B cell (primary cell): Measurements from ENCODE around the gene ST8SIA5. TPM values are rescaled to one million over a fixed set of nuclear protein-coding genes. Genes with fewer than 3 reads are reported as not detected.

Experiments used
- ATAC-seq: fragments of 200-7000 bp; cut with Tn5 transposase; one replicate; pipeline ENCODE4 v1.10.0; 2021; ENCODE audit warnings: low read depth, mild to moderate bottlenecking, moderate number of reproducible peaks, moderate library complexity
- CTCF ChIA-PET: fragments of 350-600 bp; sonication (Branson Sonifier 250); formaldehyde crosslinking; loops from one replicate; lab custom pipeline; 2021; ENCODE audit warnings: antibody characterized with exemption, inconsistent platforms; lab: Charles Lee
- POLR2A ChIA-PET: fragments of 350-600 bp; sonication (Branson Sonifier 250); formaldehyde crosslinking; loops from one replicate; lab custom pipeline; 2021; ENCODE audit warnings: antibody characterized with exemption; lab: Charles Lee
- DNase-seq: peaks from one replicate; pipeline ENCODE4 v3.0.0; 2013
- H2AFZ ChIP-seq: 2 replicates; pipeline ENCODE4 v1.6.1; 2012; ENCODE audit warnings: mild to moderate bottlenecking, low read depth, low read length; ENCODE audit not compliant: insufficient read depth, poor library complexity, severe bottlenecking
- H3K27ac ChIP-seq, 2 donors: 1 replicate in 1 of 2; 2 replicates in 1 of 2; pipeline ENCODE4 v1.5.1; 2012 to 2013; ENCODE audit warnings: low read length in 2 of 2, mild to moderate bottlenecking in 2 of 2, moderate library complexity in 1 of 2
- H3K27me3 ChIP-seq, 4 experiments: fragments of 200-600 bp in 1 of 4; sonication (generic) in 1 of 4; replicated peaks in 1 of 4; 1 replicate in 2 of 4; 2 replicates in 2 of 4; pipeline versions ENCODE4 v1.6.1 to v1.7.0; 2013 to 2016; ENCODE audit warnings: low read length in 3 of 4, mild to moderate bottlenecking in 2 of 4, mixed read lengths in 1 of 4, moderate library complexity in 1 of 4; ENCODE audit not compliant: insufficient read depth in 4 of 4, control insufficient read depth in 3 of 4; ENCODE audit errors: control extremely low read depth in 1 of 4
- H3K36me3 ChIP-seq, 2 experiments: replicated peaks in 1 of 2; 1 replicate in 1 of 2; 2 replicates in 1 of 2; pipeline versions ENCODE4 v1.6.1 to v1.7.1; 2013; ENCODE audit warnings: low read length in 1 of 2; ENCODE audit not compliant: insufficient read depth in 2 of 2, control insufficient read depth in 1 of 2; ENCODE audit errors: control extremely low read depth in 1 of 2, extremely low read depth in 1 of 2
- H3K4me1 ChIP-seq, 2 donors: fragments of 200-600 bp in 1 of 2; sonication (generic) in 1 of 2; 1 replicate in 1 of 2; 2 replicates in 1 of 2; pipeline versions ENCODE4 v1.5.1 to v1.6.1; 2013 to 2017; ENCODE audit warnings: low read length in 2 of 2; ENCODE audit not compliant: control insufficient read depth in 2 of 2, insufficient read depth in 2 of 2
- H3K4me2 ChIP-seq: replicated peaks from 2 replicates; pipeline ENCODE3; 2012; ENCODE audit warnings: mild to moderate bottlenecking, low read depth, low read length; ENCODE audit not compliant: poor library complexity, severe bottlenecking
- H3K4me3 ChIP-seq, 5 experiments: fragments of 200-600 bp in 1 of 5; sonication (generic) in 1 of 5; 1 replicate in 3 of 5; 2 replicates in 2 of 5; pipeline versions ENCODE4 v1.5.1 to v1.7.0; 2011 to 2016; ENCODE audit warnings: low read length in 4 of 5, mild to moderate bottlenecking in 4 of 5, low read depth in 2 of 5, control low read depth in 1 of 5, moderate library complexity in 1 of 5; ENCODE audit not compliant: insufficient read depth in 1 of 5; ENCODE audit errors: control extremely low read depth in 1 of 5, extremely low read depth in 1 of 5
- H3K79me2 ChIP-seq: fragments of 200-600 bp; sonication (generic); one replicate; pipeline ENCODE4 v1.6.0; 2016; ENCODE audit warnings: low read length; ENCODE audit not compliant: control insufficient read depth, insufficient read depth
- H3K9ac ChIP-seq: fragments of 200-600 bp; sonication (generic); 2 replicates; pipeline ENCODE4 v1.6.1; 2017; ENCODE audit warnings: mild to moderate bottlenecking, low read length, moderate library complexity
- H3K9me3 ChIP-seq, 3 donors: one replicate each; pipeline versions ENCODE4 v1.6.1 to v1.7.1; 2013; ENCODE audit warnings: low read length in 2 of 3; ENCODE audit not compliant: control insufficient read depth in 2 of 3, insufficient read depth in 1 of 3; ENCODE audit errors: control extremely low read depth in 1 of 3
- H4K20me1 ChIP-seq: 2 replicates; pipeline ENCODE4 v1.6.0; 2012; ENCODE audit warnings: mild to moderate bottlenecking, low read length; ENCODE audit not compliant: insufficient read depth, control insufficient read depth, poor library complexity, severe bottlenecking
- H3K27ac Mint-ChIP-seq: one replicate; pipeline ENCODE4 v1.8.0; 2021; ENCODE audit warnings: mixed read lengths
- H3K27me3 Mint-ChIP-seq: one replicate; pipeline ENCODE4 v1.8.0; 2021; ENCODE audit warnings: mixed read lengths
- H3K4me1 Mint-ChIP-seq: one replicate; pipeline ENCODE4 v1.8.0; 2021; ENCODE audit warnings: mixed read lengths
- H3K4me3 Mint-ChIP-seq: one replicate; pipeline ENCODE4 v1.8.0; 2021; ENCODE audit warnings: mixed read lengths
- H3K9me3 Mint-ChIP-seq: one replicate; pipeline ENCODE4 v1.8.0; 2022; ENCODE audit warnings: mixed read lengths; ENCODE audit not compliant: insufficient read depth
- EZH2 ChIP-seq: IDR thresholded peaks from 2 replicates; pipeline ENCODE4 v1.6.1; 2012; ENCODE audit warnings: borderline replicate concordance, low read depth, mild to moderate bottlenecking, moderate library complexity, low read length; ENCODE audit not compliant: insufficient read depth, poor library complexity, severe bottlenecking
- WGBS: methylation state at CpG from one replicate; pipeline ENCODE4 v1.1.5; 2013; ENCODE audit warnings: missing lambda C conversion rate; ENCODE audit not compliant: insufficient coverage; 5-methylcytosine and 5-hydroxymethylcytosine counted together
- intact Hi-C: fragments of 100-400 bp; cut with micrococcal nuclease; formaldehyde crosslinking; loops from one replicate; pipeline ENCODE4 v1.10.0; 2022
- polyA plus RNA-seq: library from polyadenylated mRNA; depleted of rRNA; stranded (reverse); fragments of >200 nt; gene quantifications from 2 replicates; pipeline ENCODE4 v1.2.3, GENCODE V29; 2012
- total RNA-seq, 2 donors: library from RNA; stranded (reverse); fragments of 120-200 nt in 1 of 2; gene quantifications; 1 replicate in 1 of 2; 2 replicates in 1 of 2; pipeline versions ENCODE4 v1.2.3 to v1.2.4, GENCODE V29; 2013 to 2022
- TF ChIP-seq, protein P1 (sequence below): fragments of 200-600 bp; IDR thresholded peaks from one replicate; pipeline ENCODE4 v1.8.0; 2022; ENCODE audit warnings: antibody characterized with exemption, mild to moderate bottlenecking

The ST8SIA5 gene
- total and polyA plus RNA-seq, 2 donors (not counting 1 experiment from before 2014, with no cell fraction given), result not detected

DNA sequence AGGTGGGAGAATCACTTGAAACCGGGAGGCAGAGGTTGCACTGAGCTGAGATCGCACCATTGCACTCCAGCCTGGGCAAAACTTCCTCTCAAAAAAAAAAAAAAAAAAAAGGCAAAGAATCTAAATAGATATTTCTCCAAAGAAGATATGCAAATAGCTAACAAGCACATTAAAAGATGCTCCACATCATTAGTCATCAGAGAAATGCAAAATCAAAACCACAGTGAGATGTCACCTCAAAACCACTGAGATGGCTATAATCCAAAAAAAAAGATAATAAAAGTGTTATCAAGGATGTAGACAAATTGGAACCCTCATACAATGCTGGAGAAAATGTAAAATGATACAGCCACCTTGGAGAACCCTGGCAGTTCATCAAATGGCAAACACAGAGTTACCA is 8.4 kb downstream of the ST8SIA5 start:
- H3K36me3 ChIP-seq, result no peaks in the 10 kb centered on the region
- TF ChIP-seq EZH2, result no peak
- TF ChIP-seq, protein P1, sequence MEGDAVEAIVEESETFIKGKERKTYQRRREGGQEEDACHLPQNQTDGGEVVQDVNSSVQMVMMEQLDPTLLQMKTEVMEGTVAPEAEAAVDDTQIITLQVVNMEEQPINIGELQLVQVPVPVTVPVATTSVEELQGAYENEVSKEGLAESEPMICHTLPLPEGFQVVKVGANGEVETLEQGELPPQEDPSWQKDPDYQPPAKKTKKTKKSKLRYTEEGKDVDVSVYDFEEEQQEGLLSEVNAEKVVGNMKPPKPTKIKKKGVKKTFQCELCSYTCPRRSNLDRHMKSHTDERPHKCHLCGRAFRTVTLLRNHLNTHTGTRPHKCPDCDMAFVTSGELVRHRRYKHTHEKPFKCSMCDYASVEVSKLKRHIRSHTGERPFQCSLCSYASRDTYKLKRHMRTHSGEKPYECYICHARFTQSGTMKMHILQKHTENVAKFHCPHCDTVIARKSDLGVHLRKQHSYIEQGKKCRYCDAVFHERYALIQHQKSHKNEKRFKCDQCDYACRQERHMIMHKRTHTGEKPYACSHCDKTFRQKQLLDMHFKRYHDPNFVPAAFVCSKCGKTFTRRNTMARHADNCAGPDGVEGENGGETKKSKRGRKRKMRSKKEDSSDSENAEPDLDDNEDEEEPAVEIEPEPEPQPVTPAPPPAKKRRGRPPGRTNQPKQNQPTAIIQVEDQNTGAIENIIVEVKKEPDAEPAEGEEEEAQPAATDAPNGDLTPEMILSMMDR, result no peak
- H3K79me2 ChIP-seq, result no peaks in the 10 kb centered on the region
- peaks cover 35% of the 10 kb centered on the region for H3K27me3 Mint-ChIP-seq
- H3K4me3 Mint-ChIP-seq, result no peak overlapping the region
- H3K27me3 ChIP-seq, result no peaks in the 10 kb centered on the region
- no peaks in the 10 kb centered on the region for H3K4me1 Mint-ChIP-seq
- no peaks in the 10 kb centered on the region for H4K20me1 ChIP-seq
- H2AFZ ChIP-seq, result no peak overlapping the region
- H3K9me3 Mint-ChIP-seq, result no peaks in the 10 kb centered on the region
- H3K27ac ChIP-seq, result no peak overlapping the region
- POLR2A ChIA-PET, result no interaction called here
- no peak overlapping the region for H3K9ac ChIP-seq
- no peaks in the 10 kb centered on the region for H3K4me1 ChIP-seq
- no peak overlapping the region for H3K27ac Mint-ChIP-seq
- H3K4me2 ChIP-seq, result no peak overlapping the region
- ATAC-seq (no peak), DNase-seq (no peak)
- H3K9me3 ChIP-seq, result no peaks in the 10 kb centered on the region
- CTCF ChIA-PET, result no interaction called here
- intact Hi-C loops, result no loop called here
- WGBS, result 66% methylated on average over 2 of the region's 2 CpGs
- no peak overlapping the region for H3K4me3 ChIP-seq

DNA sequence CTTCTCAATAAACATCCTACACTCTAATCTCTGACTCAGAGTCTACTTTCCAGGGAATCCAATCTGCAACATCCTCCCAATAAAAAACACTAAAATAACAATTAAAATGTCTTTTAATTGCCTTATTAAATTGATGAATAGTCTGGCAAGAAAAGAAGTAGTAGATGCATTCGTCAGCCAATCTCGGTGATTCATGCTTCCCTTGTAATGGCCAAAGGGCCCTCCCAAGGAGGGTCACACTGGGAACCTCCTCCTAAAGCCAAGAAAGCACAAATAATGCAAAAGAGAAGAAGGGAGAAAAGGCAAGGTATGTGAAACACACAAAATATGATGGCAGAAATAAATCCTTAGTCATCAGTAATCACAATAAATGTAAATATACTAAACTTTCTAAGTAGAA is 16.8 kb downstream of the ST8SIA5 start:
- Mint-ChIP-seq H3K27me3 (peaks cover 61% of the 10 kb centered on the region), H3K9me3 (no peaks in the 10 kb centered on the region)
- no peak for ATAC-seq

More for the DNA sequence above, 16.8 kb downstream of the ST8SIA5 start:
- no peak overlapping the region for H3K4me2 ChIP-seq
- no peak overlapping the region for H2AFZ ChIP-seq
- Mint-ChIP-seq H3K4me3 (no peak overlapping the region), H3K27ac (no peak overlapping the region), H3K4me1 (no peaks in the 10 kb centered on the region)
- H3K9ac ChIP-seq, result no peak overlapping the region
- intact Hi-C loops, result no loop called here
- H3K79me2 ChIP-seq, result no peaks in the 10 kb centered on the region
- H3K27ac ChIP-seq, result no peak overlapping the region
- CTCF ChIA-PET, result no interaction called here
- peaks cover 0 to 10% (median 1%) of the 10 kb centered on the region in 3 donors for H3K9me3 ChIP-seq
- H4K20me1 ChIP-seq, result no peaks in the 10 kb centered on the region
- no peaks in the 10 kb centered on the region for H3K36me3 ChIP-seq
- H3K4me3 ChIP-seq, result no peak overlapping the region
- TF ChIP-seq, protein P1, result no peak
- TF ChIP-seq EZH2, result no peak
- H3K4me1 ChIP-seq, result no peaks in the 10 kb centered on the region
- POLR2A ChIA-PET, result no interaction called here
- DNase-seq, result no peak
- peaks cover 0 to 12% (median 3%) of the 10 kb centered on the region in 4 experiments for H3K27me3 ChIP-seq
- 100% methylated on average over 2 of the region's 2 CpGs for WGBS
